Kidney (tissue), 14 donors: ENCODE measurements around the gene KDM6A. TPM values are rescaled to one million over a fixed set of nuclear protein-coding genes. Genes with fewer than 3 reads are reported as not detected.

ENCODE experiments used
- DNase-seq, 5 donors: peaks; one replicate each; pipeline ENCODE4 v3.0.0-alpha.2; 2013 to 2020
- FAIRE-seq: peaks from 2 replicates; lab custom pipeline; 2012; peaks lifted over from hg19 to GRCh38; lab: Jason Lieb, UNC
- H3K27ac ChIP-seq, 2 donors: one replicate each; pipeline ENCODE4 v1.7.0; 2013; ENCODE audit warnings: low read depth in 2 of 2, low read length in 2 of 2, inconsistent platforms in 1 of 2
- H3K27me3 ChIP-seq: one replicate; pipeline ENCODE4 v1.7.1; 2013; ENCODE audit warnings: low read length, inconsistent platforms; ENCODE audit not compliant: control insufficient read depth, insufficient read depth
- H3K36me3 ChIP-seq, 3 donors: one replicate each; pipeline versions ENCODE4 v1.7.0 to v1.7.1; 2013; ENCODE audit warnings: low read length in 3 of 3, control low read depth in 1 of 3, inconsistent platforms in 1 of 3; ENCODE audit not compliant: insufficient read depth in 3 of 3, control insufficient read depth in 2 of 3
- H3K4me1 ChIP-seq, 3 donors: one replicate each; pipeline versions ENCODE4 v1.7.0 to v1.7.1; 2013; ENCODE audit warnings: low read length in 3 of 3, inconsistent platforms in 1 of 3, low read depth in 1 of 3; ENCODE audit not compliant: control insufficient read depth in 2 of 3, insufficient read depth in 2 of 3
- H3K4me3 ChIP-seq, 3 donors: one replicate each; pipeline versions ENCODE4 v1.7.0 to v1.8.1; 2013; ENCODE audit warnings: low read length in 3 of 3, control low read depth in 1 of 3, inconsistent platforms in 1 of 3
- H3K9ac ChIP-seq, 3 donors: one replicate each; pipeline versions ENCODE4 v1.7.0 to v1.7.1; 2013; ENCODE audit warnings: low read length in 3 of 3, control low read depth in 1 of 3, inconsistent platforms in 1 of 3
- H3K9me3 ChIP-seq, 3 donors: one replicate each; pipeline versions ENCODE4 v1.7.0 to v1.7.1; 2013; ENCODE audit warnings: low read length in 3 of 3, control low read depth in 1 of 3, inconsistent platforms in 1 of 3; ENCODE audit not compliant: control insufficient read depth in 2 of 3, insufficient read depth in 1 of 3
- intact Hi-C: fragments of 100-400 bp; cut with DNase I; formaldehyde crosslinking; loops from one replicate; pipeline ENCODE4 v1.11.1; 2022
- polyA plus RNA-seq: library from polyadenylated mRNA; stranded (reverse); fragments of 350-450 nt; fragmentation: Illumina TruSeq; extraction: RNeasy Lipid Tissue Mini Kit (QIAGEN cat#74804); gene quantifications from one replicate; pipeline ENCODE4 v1.2.3, GENCODE V29; 2014; ENCODE audit warnings: low read depth, low replicate concordance; ENCODE audit not compliant: insufficient read depth
- total RNA-seq: library from RNA; stranded (reverse); fragmentation: NEBNext Ultra II Directional; extraction: Animal tissue kit (Norgen Biotek cat#: 25700); gene quantifications from one replicate; pipeline ENCODE4 v1.2.1, GENCODE V29; 2021
- TF ChIP-seq, protein P1 (sequence below): IDR thresholded peaks from 3 replicates; pipeline ENCODE4 v1.5.1; 2012; ENCODE audit warnings: mild to moderate bottlenecking, moderate library complexity, borderline replicate concordance; ENCODE audit not compliant: insufficient read depth; ENCODE audit errors: extremely low read depth
- donor health status: control.
- donor health status: control.
- donor health status: control.
- donor health status: control.
- donor health status: control.
- donor health status: DM: yes; HTN: yes; CAD: no.
- donor health status: Normal renal cell carcinoma (clear cell type).

Gene KDM6A
- total and polyA plus RNA-seq, 2 donors from 2014 or later, result 7.7 to 40.8 TPM

GRCh38 chrX:44961817-44962607 is 89.0 kb downstream of the KDM6A start:
- H3K9ac ChIP-seq, result no peak overlapping the region
- H3K4me3 ChIP-seq, result no peak overlapping the region
- DNase-seq (no peak), FAIRE-seq (peak; percentile 37)
- TF ChIP-seq, protein P1, sequence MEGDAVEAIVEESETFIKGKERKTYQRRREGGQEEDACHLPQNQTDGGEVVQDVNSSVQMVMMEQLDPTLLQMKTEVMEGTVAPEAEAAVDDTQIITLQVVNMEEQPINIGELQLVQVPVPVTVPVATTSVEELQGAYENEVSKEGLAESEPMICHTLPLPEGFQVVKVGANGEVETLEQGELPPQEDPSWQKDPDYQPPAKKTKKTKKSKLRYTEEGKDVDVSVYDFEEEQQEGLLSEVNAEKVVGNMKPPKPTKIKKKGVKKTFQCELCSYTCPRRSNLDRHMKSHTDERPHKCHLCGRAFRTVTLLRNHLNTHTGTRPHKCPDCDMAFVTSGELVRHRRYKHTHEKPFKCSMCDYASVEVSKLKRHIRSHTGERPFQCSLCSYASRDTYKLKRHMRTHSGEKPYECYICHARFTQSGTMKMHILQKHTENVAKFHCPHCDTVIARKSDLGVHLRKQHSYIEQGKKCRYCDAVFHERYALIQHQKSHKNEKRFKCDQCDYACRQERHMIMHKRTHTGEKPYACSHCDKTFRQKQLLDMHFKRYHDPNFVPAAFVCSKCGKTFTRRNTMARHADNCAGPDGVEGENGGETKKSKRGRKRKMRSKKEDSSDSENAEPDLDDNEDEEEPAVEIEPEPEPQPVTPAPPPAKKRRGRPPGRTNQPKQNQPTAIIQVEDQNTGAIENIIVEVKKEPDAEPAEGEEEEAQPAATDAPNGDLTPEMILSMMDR, result no peak
- no peaks in the 10 kb centered on the region for H3K9me3 ChIP-seq
- H3K27ac ChIP-seq, result no peak overlapping the region
- H3K36me3 ChIP-seq, result no peaks in the 10 kb centered on the region
- peaks cover 0 to 4% (median 0%) of the 10 kb centered on the region in 3 donors for H3K4me1 ChIP-seq
- intact Hi-C loops, result no loop called here
- no peaks in the 10 kb centered on the region for H3K27me3 ChIP-seq

DNA sequence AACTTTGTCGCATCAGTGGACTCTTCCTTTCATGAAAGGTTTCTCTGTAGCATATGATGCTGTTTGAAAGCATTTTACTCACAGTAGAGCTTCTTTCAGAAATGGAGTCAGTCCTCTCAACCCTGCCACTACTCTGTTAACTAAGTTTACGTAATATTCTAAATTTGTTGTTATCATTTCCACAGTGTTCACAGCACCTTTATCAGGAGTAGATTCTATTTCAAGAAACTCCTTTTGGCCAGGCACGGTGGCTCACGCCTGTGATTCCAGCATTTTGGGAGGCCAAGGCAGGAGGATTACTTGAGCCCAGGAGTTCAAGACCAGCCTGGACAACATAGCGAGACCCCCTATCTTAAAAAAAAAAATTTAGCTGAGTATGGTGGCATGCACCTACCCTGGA is 90.0 kb downstream of the KDM6A start:
- FAIRE-seq, result no peak
- TF ChIP-seq, protein P1, result no peak

GRCh38 chrX:44967221-44967620 is 94.2 kb downstream of the KDM6A start:
- no peaks in the 10 kb centered on the region for H3K9me3 ChIP-seq
- TF ChIP-seq, protein P1, result no peak
- no peak overlapping the region for H3K9ac ChIP-seq
- H3K27ac ChIP-seq, result no peak overlapping the region
- DNase-seq (no peak), FAIRE-seq (no peak)
- H3K4me1 ChIP-seq, result peaks cover 0 to 4% (median 0%) of the 10 kb centered on the region in 3 donors
- H3K36me3 ChIP-seq, result no peaks in the 10 kb centered on the region
- intact Hi-C loops, result no loop called here
- no peaks in the 10 kb centered on the region for H3K27me3 ChIP-seq
- H3K4me3 ChIP-seq, result no peak overlapping the region

More for the DNA sequence above, 90.0 kb downstream of the KDM6A start:
- DNase-seq, result no peak
- no peak overlapping the region for H3K27ac ChIP-seq
- H3K9ac ChIP-seq, result no peak overlapping the region
- no peaks in the 10 kb centered on the region for H3K27me3 ChIP-seq
- no peaks in the 10 kb centered on the region for H3K36me3 ChIP-seq
- no peaks in the 10 kb centered on the region for H3K9me3 ChIP-seq
- intact Hi-C loops, result no loop called here
- no peak overlapping the region for H3K4me3 ChIP-seq
- H3K4me1 ChIP-seq, result peaks cover 0 to 4% (median 0%) of the 10 kb centered on the region in 3 donors

- no peak overlapping the region for H3K9ac ChIP-seq
- FAIRE-seq (no peak), DNase-seq (no peak)
- intact Hi-C loops, result no loop called here
- H3K36me3 ChIP-seq, result no peaks in the 10 kb centered on the region
- H3K4me1 ChIP-seq, result no peaks in the 10 kb centered on the region
- no peak overlapping the region for H3K4me3 ChIP-seq
- TF ChIP-seq, protein P1, result no peak
- no peaks in the 10 kb centered on the region for H3K9me3 ChIP-seq
- no peaks in the 10 kb centered on the region for H3K27me3 ChIP-seq
- H3K27ac ChIP-seq, result no peak overlapping the region
Observed at GRCh38 chrX:44970709-44971108, 97.7 kb downstream of the KDM6A start.
